AG20443 (cell line): Measurements from ENCODE around the gene RBMS3.
"Not testable (repeated sequence)": the region's sequence is repeated elsewhere in the genome, so short reads cannot be mapped to it uniquely, and the experiment has no call there.

Source experiments
- DNase-seq: peaks from one replicate; pipeline ENCODE4 v3.0.0; 2012; ENCODE audit warnings: low spot score, mixed read lengths

The RBMS3 gene

DNA sequence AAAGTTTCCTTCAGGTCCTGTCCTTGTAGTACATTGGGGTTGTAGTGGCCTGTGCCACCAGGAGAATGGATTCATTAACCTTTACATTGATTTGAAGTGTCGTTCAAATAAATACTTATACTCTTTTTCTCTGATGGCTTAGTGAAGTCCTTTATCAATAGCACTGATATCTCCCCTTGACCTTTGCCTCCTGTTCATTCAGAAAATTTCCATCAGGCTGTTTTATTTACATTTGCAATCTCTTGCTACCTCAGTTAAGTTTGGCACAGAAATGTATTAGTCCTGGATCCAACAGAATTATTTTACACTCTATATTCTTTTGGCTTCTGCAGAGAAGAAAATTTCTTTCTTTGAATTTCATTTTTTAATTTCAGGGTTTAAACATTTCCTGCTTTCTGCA is 497.0 kb downstream of the RBMS3 start:
- DNase-seq = no peak

DNA sequence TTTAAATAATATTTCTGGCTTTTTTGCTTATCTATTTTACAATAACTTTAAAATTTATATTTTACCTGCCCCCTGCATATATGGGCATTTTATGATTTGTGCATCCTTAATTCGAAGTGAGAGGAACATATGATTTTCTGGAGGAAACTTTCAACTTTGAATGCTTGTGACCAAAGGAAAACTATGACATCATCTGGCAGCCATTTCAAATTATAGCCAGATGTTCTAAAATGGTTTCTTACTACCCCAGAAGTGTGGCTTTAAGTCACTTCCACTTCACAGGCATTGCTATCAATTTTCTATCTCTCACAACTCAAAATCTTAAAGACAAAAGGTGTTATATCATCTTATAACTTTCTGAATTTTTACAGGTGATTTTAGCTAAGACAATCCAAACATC is 508.8 kb downstream of the RBMS3 start:
- no peak for DNase-seq

DNA sequence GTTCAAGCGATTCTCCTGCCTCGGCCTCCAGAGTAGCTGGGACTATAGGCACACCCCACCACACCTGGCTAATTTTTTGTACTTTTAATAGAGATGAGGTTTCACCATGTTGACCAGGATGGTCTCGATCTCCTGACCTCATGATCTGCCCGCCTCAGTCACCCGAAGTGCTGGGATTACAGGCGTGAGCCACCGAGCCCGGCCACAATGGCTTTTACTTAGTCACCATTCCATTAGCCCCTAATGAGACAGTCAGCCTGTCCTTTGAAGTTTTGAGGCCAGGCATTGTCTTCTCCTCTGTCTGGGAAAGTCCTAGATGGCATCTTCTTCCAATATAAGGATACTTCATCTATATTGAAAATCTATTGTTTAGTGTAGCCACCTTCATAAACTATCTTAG is 515.9 kb downstream of the RBMS3 start:
- no peak for DNase-seq

DNA sequence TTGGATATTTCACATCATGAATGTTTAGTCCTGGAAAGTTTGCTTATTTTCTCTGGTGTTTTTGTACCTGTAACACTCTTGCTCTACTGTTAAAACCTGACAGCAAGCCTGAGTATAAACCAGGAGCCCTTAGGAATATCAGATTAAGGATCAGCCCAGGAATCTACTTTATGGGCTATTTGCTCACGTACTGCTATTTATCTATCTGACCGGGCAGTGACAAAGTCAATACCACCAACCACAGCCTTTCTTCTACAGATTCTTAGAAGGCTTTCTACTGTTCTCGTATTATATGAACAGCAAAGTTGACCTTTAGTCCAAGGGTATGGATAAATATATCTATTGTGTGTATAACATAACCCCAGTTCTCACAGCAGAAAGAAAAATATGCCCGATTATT is 521.2 kb downstream of the RBMS3 start:
- DNase-seq = no peak

DNA sequence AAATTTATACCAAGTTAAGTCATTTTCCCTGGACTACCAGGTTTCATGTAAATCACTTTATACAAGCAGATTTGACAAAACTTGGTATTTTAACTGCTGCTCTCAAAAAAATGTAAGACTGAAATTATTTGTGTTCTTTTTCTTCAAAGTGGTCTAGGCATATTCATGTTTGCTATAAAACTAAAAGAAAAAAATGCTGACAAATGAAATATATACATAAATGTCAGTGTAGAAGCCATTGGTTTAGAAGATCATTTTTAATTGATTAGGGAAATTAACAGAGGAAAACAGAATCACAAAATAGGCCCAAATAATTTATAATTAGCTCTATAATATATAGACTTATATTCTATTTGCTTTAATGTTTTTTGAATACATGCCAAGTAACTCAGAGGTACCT is 523.2 kb downstream of the RBMS3 start:
- no peak for DNase-seq

DNA sequence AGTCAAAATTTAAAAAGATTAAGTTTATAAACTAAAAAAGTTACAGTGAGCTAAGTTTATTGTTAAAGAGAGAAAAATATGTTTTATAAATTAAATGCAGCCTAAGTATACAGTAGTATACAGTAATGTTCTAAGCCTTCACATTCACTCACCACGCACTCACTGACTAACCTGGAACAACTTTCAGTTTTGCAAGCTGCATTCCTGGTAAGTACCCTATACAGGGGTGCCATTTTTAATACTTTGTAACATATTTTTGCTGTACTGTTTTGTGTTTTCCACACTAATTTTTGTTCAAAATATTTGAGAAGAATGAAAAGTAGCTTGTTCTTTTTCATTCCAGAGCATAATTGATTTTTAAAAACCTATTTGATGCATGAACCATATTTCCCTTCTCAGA is 524.9 kb downstream of the RBMS3 start:
- DNase-seq = no peak

DNA sequence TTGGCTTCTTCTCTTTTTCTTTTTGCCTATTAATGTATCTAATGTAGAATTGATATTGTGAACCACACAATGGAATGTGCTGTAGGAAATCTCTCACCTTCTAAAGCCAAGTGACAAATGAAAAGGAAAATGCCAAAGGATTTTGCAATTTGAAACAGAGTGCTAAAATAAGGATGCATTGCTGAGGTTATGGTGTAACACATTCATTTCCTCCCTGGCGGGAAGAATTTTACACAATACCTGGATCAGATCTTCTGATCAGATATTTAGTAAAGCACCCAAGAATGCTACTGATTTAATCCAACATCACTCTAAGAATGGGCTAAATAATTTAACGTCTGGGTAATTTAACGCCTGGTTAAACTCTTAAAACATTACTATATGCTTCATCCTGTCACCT is 527.5 kb downstream of the RBMS3 start:
- not testable (repeated sequence) for DNase-seq

DNA sequence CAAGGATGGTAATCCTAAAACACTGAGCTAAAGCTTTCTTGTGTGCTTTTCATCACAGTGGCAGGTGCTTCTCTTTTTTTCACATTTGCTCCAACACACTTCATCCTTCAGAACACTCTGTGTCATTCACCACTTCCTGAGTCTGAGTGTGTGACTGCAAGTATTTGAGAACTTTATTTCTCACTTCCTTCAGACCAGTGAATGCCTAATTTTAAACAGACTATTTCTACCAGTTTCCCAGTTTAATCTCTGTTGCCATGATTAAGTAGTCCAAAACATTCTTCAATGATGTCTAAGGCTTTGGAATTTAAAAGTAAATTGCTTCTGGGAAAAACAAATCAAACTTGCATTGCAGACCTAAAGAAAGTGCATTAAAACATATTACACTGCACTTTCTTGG is 541.2 kb downstream of the RBMS3 start:
- peak; percentile 45 for DNase-seq

DNA sequence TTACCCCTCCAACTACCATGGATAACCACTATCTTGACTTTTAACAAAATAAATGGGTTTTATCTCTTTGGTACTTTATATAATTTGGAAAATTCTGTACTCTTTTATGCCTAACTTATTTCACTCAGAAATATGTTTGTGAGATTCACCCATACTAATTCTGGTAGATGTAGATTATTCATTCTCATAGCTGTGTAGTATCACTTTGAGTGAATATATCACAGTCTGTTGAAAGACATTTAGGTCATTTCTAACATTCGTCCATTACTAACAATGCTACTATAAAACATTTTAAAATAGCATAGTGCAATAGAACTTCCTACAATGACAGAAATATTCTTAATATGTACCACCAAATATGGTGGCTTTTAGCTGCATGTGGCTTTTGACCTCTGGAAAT is 542.4 kb downstream of the RBMS3 start:
- DNase-seq = no peak

DNA sequence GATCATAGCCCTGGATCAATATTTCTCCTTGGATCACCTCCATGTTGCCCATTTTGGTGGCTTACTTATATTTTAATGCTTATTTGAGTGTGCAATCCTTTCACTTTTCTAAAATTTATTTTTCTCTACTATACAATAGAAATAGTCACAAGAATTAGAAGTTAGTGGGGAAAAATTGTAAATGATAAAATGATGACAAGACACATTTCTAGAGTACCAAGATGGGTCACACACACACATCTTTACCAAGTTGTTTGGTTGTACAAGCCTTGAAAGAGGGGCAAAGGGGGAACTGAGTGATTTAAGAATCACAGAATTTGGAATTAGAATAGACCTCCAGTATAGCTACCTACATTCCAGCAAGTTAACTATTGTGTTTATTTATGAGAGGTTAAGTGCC is 545.8 kb downstream of the RBMS3 start:
- no peak for DNase-seq

DNA sequence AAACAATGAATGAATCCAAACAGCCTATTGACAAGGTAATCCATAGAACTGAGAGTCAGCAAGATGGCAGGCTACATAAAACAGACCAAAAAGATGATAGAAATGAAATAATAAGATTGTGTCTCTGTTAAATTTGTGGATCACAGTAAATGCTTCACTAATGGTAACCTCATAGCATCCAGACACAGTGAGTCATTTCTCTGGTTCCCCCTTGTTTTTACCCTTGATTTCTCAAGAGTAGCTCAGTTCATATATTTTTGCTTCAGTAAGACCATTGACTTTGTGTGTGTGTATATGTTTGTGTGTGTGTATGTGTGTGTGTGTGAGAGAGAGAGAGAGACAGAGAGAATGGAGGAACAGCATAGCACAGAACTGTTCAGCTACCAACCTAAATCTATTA is 546.9 kb downstream of the RBMS3 start:
- DNase-seq = peak; percentile 7

DNA sequence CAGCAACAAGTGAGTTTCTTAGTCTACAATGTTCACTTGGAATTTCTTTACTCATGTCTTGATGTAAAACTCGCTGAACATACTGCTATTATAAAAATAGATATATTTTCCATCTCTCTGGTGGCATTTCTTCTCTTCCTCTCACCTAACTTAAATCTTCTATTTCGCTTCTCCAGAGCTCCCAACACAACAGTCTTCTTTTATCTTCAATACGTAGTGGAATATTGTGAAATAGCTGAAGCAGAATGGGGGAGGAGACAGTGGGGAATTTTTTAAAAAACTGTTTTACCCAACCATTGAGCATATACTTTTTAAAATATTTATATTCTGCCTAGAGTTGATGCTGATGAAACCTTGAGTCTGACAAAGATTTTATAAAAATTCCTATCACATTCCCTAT is 548.5 kb downstream of the RBMS3 start:
- DNase-seq = no peak

DNA sequence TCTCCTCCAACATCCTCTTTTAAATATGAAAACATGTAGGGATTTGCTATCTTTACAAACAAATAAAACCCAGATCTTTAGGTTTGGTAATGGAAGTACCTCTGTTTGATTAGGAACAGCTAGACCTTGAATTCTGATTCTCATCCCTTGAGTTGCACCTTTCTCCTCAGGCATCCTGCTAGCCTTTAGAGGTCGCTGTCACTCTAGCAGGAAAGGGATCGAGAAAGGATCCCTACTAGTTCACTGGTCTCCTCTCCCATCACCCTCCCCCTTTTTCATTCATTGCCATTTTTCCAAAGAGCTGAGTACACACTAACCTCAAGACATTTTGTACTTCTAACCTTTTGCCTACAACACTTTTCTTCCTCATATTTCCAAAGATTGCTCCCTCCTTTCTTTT is 569.8 kb downstream of the RBMS3 start:
- DNase-seq = no peak

DNA sequence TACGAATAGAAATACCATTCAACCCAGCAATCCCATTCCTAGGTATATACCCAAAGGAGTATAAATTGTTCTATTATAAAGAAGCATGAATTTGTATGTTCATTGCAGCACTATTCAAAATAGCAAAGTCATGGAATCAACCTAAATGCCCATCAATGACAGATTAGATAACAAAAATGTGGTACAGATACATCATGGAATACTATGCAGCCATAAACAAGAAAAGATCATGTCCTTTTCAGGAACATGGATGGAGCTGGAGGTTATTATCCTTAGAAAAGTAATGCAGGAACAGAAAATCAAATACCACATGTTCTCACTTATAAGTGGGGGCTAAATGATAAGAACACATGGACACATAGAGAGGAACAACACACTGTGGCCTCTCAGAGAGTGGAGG is 571.9 kb downstream of the RBMS3 start:
- no peak for DNase-seq

DNA sequence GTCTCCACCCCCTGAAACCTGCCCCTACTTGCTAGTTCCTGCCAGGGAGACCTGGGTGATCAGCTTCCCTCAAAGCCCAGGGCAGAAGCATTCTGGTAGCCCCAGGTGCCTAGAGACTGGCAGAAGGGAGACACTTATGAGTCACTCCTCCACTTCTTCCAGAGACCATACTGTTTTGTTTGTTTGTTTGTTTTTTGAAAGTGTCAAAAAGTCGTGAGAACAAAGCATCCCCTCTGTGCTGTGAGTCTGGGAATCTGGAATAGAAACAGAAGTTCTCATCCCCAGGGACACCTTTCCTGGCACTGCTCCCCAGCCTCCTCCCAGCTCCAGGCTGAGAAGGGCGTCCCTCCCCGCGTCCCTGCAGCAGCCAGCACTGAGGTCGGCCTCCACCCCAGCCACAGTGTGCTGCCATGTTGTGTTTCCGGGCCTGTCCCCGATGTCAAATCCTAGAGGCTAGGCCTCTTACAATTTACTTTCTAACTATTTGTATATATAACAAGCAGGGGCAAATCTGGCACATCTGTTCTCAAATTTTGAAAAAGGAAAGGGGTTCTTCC is 573.0 kb downstream of the RBMS3 start:
- DNase-seq = no peak

DNA sequence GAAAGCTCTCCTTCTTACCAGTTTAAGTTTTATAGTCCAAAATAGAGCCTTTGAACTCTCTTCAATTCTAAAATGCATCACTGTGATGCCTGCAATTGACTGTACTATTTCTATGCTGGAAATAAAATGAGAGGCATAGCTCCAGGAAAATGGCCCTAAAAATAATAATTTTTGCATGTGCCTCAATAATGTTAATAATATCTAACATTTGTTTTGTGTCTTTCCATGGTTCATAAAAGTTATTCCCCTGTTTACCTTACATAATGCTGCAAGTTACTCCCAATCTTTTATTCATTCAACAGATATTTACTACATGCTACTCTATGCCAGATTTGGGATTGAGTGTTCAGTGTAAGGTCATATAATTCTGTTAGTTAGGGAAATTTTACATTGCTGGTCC is 574.0 kb downstream of the RBMS3 start:
- DNase-seq = no peak

DNA sequence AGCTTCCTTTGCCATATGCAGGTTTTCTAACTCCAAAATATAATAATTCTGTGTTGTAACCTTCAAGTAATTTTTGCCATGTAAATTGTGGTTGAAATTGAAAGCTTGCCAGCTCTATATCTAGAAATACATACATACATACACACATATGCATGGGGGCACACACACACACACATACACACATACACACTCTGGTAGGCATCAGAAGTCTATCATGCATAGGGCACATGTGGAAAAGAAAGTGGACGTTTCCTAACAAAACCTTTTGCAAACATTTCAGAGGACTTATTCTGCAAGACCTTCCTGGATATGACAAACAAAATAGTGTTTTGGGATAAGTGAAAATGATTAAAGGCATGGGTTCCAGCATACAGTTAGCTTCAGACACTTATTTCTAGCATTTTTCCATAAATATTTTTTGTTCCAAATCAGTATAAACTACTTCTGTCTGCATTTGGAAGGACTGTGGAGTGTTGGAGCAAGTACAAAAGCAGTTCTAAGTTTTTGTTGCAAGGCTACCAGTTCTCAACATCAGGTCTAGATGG is 578.9 kb downstream of the RBMS3 start:
- no peak for DNase-seq

DNA sequence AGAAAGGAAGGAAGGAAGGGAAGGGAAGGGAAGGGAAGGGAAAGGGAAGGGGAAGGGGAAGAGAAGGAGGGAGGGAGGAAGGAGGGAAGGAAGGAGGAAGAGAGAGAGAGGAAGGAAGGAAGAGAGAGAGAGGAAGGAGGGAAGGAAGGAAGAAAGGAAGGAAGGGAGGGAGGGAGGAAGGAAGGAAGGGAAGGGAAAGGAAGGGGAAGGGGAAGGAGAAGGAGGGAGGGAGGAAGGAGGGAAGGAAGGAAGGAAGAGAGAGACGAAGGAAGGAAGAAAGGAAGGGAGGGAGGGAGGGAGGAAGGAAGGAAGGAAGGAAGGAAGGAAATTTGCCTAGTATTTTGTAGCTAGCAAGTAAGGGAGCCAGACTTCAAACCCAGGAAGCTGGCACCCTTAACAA is 583.9 kb downstream of the RBMS3 start:
- DNase-seq = no peak

DNA sequence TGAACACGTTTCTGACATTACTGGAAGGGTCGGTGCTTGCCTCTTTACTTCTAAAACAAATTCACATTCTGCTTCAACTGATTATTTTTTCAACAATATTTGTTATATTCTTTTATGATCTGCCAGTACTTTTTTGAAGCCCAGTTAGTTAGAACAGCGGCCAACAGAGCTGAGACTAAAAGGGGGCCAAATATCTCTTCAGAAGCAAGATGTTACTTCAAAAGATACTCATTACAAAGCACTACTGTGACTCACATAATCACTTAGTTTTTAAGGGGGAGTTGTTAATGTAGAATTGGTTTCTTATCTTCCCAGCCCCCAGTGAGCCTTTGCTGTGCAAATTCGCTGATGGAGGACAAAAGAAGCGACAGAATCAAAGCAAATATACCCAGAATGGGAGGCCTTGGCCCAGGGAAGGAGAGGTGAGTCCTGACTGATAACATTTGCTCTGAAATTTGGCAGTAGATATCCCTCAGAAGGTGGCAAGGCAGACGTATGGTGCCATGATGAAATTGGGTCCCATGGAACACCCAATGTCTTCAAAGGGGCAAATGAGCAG is 587.8 kb downstream of the RBMS3 start:
- DNase-seq = no peak

DNA sequence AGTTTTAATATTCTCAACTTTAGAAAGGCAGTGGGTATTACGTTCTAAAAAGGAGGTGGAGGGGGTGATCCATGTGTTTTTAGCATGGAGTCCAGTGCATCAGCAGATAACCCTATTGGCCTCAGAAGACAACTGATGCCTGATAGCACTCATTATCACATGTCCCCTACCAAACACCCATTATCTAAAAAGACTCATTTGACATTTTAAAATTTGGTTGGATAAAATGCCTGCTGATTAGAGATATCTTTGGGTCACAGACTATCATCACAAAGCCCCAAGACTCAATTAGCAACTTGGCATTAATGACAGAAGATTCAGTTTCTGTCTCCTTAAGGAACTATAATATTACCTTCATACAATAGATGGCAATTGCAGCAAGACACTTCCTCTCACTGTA is 589.3 kb downstream of the RBMS3 start:
- no peak for DNase-seq

DNA sequence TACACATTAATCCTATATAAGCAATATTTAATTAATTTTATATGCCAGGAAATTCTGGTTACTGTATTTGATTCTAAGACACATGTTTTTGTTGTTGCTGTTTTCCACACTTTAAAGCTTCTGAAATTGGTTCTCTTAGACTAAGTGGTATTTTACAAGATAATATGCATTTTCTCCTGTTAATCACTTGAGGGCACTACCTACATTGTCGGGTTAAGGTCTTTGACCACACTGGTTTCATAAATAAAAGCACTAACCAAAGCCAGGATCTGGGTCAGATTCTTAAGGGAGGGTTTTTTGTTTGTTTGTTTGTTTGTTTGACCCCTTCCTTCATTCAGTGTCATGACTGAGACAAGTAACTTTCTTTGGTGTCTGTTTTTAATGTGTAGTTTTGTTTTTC is 590.2 kb downstream of the RBMS3 start:
- no peak for DNase-seq

DNA sequence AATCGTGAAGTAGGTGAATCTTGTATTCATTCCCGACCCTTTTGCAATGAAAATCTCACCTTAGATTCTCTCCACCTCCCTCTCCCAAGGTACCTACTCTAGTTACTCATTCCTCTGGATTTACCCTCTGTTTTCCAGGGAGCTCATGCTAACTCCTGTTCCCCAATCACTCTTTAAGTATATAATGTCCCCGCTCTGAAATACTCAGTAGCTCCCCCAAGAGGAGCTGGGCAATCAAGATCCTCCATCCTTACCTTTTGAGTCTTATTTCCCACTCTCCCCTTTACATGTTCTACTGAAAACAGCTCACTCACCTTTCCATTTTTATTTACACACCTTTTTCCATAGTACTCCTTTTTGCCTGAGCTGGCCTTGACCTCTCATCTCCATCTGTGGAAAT is 599.9 kb downstream of the RBMS3 start:
- no peak for DNase-seq

DNA sequence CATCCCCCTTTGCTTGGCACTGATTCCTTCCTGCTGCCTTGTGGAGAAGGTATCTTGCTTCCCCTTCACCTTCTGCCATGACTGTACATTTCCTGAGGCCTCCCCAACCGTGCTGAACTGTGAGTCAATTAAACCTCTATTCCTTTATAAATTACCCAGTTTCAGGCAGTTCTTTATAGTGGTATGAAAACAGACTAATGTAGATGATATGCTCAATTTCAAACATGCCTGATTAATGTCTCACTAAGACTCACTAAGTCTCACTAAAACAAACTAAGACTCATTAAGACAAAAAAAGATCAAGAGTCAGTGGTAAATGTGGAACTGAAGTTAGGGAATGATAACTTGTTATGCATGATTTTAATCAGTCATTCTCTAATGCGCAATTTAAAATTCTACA is 606.6 kb downstream of the RBMS3 start:
- no peak for DNase-seq

DNA sequence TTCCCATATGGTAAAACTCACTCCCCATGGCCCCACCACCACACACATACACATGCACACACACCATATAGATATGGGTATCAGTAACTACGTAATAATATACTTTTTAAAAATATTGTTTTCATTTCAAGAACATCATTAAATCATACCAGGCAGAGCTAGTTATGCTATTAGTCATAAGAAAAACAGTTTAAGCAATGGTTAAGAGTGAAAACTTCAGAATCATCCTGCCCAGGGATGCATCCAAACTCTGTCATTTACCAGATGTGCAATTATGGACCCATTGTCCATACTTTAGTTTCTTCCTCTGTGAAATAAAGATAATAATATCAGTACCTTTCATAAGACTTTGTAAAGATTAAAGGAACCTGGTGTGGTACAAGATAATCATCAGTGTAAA is 608.3 kb downstream of the RBMS3 start:
- peak; percentile 45 for DNase-seq
